Cardiac septum (tissue), 1 donor: Measurements from ENCODE around the gene CTXN1. TPM values are rescaled to one million over a fixed set of nuclear protein-coding genes. Genes with fewer than 3 reads are reported as not detected.
A peak's percentile ranks its signal among the peaks of the same experiment; 100 is the strongest.
"Not testable (repeated sequence)": the region's sequence is repeated elsewhere in the genome, so short reads cannot be mapped to it uniquely, and the experiment has no call there.

Source experiments
- DNase-seq: peaks from one replicate; pipeline ENCODE4 v3.0.0-alpha.2; 2020; ENCODE audit warnings: low spot score
- intact Hi-C: fragments of 100-400 bp; cut with DNase I; formaldehyde crosslinking; loops from one replicate; pipeline ENCODE4 v1.14.0; 2022
- total RNA-seq: library from RNA; stranded (reverse); fragmentation: NEBNext Ultra II Directional; extraction: Animal tissue kit (Norgen Biotek cat#: 25700); gene quantifications from one replicate; pipeline ENCODE4 v1.2.1, GENCODE V29; 2021
- donor health status: DM: no; HTN: no; CAD: no.

CTXN1 gene
- total RNA-seq, 1 donor from 2014 or later = 0.24 TPM

DNA sequence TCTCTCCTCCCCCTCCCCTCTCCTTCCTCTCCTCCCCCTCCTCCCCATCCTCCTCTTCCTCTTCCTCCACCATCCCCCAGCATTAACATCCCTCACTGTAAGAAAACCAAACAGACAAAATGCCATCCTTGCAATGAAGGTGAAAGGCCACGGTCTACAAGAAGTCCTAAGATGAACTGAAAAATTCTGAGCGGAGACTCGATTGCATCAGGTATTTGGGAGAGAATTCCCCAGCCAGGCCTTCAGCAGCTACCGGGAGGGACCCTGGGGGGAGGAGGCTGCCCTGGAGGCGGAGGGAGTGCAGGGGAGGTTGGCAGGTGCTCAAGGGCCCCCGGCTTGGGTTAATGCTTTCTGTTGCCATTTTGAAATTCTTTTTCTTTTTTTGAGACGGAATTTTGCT, 27.6 kb upstream of the CTXN1 start:
- no peak for DNase-seq
- intact Hi-C loops = no loop called here

DNA sequence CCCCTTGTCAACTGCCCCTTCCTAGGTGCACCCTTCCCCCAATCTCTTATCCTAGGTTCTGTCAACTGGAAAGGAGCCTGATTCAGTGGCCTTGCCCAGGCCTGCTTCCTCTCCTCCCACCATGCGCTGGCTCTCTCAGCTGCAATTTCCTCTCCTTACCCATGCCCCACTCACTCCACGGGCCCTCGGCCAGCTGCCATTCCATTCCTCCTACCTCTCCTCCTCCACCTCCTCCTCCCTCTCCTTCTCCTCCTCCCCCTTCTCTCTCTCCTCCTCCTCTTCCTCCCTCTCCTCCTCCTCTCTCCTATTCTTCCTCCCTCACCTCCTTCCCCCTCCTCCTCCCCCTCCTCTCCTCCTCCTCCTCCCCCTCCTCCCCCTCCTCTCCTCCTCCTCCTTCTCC, 27.1 kb upstream of the CTXN1 start:
- DNase-seq = no peak
- intact Hi-C loops = no loop called here

DNA sequence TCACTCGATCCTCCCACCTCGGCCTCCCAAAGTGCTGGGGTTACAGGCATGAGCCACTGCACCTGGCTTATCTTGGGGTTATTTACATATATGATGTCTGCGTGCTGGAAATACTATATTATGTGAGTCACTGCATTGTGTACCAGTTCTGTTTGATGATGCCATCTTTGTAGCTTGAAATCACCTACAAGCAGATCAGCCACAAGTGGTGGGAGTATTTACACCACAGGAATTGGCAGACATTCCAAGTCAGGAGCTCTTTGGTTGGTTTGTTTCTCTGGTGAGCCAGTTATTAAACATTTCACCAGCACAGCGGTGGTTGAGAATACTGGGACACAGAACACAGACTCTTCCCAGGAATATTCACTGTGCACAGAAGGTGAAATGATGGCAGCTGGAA, 22.0 kb upstream of the CTXN1 start:
- intact Hi-C loops = loop anchor here (10.0 kb wide), 1 partner anchor 207 kb away; no protein-coding TSS in a partner anchor
- no peak for DNase-seq

DNA sequence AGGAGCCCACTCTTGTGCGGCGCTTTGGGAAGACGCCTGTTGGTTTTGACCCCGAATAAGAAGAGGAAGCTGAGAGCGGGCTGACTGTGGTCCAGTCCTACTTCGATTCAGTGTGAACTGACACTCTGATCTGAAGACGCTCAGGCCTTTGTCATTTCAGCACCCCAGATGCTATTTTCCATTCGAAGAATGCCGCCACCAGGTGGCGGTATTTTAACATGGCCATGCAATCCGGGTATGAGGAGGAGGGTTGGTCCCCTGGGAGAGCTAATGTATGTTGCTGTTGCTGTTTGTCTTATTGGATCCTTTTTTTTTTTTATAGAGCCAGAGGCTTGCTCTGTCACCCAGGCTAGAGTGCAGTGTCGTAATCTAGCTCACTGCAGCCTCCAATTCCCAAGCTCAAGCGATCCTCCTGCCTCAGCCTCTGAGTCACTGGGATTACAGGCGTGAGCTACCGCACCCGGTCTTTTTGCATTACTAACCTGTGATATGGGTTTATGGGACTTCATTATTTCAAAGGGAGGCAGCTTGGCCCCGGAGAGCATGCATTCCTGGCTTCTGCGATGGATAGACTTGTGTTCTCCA, 18.3 kb upstream of the CTXN1 start:
- intact Hi-C loops = loop anchor here (1.0 to 10.0 kb wide), 3 partner anchors 58 to 309 kb away; no protein-coding TSS in a partner anchor
- peak; percentile 87 for DNase-seq

DNA sequence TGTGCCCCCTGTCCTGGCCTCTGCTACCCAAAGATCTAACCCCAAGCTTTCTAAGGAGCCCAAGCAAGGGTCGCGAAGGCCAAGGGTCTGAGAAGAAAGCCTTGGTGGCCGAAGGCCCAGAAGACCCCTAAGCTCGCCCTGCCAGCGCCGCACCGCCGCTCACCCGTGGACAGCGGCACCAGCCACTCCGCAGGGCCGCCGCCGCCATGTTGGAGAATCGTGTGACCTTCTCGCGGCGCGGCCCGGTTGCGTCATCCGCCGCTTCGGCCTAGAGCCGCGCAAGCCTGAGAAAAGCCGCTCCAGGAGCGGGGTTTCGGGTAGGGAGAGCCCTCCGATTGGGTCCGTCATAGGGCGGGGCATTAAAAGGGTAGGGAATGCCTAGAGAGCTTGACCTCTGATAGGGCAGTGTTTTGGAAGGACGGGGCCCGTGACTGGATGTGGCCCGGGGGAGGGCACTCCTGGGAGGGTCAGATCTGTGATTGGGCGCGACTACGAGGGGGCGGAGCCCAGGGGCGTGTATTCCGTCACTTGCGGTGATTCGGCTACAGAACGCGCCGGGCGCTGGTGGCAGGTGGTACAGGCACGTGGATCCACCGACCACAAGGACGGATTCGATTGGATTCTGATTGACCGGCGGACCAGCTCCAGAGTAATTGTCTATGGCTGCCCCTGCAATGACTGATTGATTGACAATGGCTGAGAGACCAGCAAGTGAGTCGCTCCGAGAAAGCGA, 17.7 kb upstream of the CTXN1 start, which contains the start of gene TIMM44:
TSS of gene TIMM44 (minus strand) at position 223 of the 733 bp plus-strand sequence. CDS start at position 208, 15 bp downstream.
- peak; percentile 100 for DNase-seq
- intact Hi-C loops = loop anchor here (1.0 to 10.0 kb wide), 3 partner anchors 59 to 309 kb away; no protein-coding TSS in a partner anchor

DNA sequence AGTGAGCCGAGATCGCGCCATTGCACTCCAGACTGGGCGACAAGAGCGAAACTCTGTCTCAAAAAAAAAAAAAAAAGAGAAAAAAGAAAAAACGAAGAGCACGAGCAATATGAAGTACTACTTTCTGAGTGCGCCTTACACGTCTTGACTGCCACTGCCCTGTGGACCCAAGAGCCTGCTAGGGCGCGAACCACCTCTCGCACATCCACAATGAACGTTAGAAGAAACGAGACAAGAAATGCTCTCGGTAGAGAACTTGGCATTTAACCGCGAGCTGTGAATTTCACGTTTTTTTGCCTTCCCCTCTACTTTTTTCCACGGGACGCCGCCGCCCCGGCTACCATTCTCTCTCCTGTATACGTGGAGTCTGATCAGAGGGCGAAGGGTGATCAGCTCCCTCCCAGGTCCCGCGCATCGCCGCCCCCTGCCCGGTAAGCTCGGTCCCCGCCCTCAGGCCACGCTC, 17.1 kb upstream of the CTXN1 start:
- intact Hi-C loops = loop anchor here (10.0 kb wide), 1 partner anchor 212 kb away; no protein-coding TSS in a partner anchor
- no peak for DNase-seq

DNA sequence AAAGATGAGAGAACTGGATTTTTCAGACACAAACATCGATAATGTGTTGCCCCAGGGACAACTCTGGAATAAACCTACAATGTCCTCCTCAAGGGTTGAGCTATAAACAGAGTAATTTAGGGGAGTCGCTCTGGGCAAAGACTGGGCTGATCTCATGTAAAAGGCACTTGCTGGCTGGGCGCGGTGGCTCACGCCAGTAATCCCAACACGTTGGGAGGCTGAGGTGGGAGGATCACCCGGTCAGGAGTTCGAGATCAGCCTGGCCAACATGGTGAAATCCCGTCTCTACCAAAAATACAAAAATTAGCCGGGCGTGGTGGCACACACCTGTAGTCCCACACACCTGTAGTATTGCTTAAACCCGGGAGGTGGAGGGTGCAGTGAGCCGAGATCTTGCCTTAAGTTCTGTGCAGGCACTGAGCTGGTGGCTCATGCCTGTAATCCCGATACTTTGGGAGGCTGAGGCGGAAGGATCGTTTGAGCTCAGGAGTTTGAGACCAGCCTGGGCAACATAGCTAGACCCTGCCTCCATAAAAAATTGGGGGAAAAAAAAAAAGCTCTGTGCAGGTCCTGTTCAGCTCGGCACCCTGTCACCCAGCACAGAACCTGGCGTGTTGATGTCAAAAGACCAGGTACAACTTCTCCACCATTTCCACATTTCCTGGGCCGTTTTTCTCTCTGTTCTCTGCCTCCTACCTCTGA, 16.1 kb upstream of the CTXN1 start:
- DNase-seq = no peak
- intact Hi-C loops = loop anchor here (10.0 kb wide), 1 partner anchor 213 kb away; no protein-coding TSS in a partner anchor

DNA sequence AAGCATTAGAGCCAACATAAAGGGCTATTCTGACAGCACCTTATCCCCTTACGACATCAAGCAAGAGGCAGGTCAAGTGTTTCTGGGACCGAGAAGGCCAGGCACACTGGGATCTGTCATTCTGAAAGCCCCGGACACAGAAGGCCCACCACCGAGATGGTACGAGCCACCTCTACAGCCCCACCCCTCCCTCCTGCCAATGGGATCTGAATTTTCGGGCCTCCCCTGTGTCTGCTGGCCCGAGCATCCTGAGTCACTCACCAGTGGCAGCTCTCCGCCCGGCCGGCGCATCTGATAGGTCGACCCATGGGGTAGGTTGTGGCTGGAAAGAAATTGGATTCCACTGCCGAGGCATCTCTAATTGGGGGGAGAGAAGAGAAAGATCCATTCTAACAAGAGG, 14.9 kb upstream of the CTXN1 start:
- DNase-seq = no peak

DNA sequence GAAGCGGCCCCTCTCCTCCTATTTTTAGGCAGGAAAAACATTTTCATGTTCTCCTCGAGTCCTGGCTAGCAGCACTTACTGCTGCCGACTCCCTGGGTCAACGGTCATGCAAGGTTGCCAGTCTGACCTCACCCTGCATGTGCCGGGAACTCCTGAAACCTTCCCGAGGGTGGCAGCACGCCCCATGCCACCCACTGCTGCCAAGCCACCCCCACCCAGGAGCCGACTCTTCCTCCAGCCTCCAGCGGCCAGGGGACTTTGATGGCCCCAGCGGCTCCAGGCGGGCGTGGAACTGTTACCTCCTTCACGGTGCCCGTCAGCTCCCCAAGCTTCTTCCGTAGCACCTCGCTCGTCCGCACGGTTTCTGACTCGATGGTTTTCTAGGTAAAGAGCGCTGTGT, 8.8 kb upstream of the CTXN1 start:
- intact Hi-C loops = no loop called here
- no peak for DNase-seq

More for the DNA sequence above, 14.9 kb upstream of the CTXN1 start:
- intact Hi-C loops = loop anchor here (10.0 kb wide), 1 partner anchor 214 kb away; no protein-coding TSS in a partner anchor

DNA sequence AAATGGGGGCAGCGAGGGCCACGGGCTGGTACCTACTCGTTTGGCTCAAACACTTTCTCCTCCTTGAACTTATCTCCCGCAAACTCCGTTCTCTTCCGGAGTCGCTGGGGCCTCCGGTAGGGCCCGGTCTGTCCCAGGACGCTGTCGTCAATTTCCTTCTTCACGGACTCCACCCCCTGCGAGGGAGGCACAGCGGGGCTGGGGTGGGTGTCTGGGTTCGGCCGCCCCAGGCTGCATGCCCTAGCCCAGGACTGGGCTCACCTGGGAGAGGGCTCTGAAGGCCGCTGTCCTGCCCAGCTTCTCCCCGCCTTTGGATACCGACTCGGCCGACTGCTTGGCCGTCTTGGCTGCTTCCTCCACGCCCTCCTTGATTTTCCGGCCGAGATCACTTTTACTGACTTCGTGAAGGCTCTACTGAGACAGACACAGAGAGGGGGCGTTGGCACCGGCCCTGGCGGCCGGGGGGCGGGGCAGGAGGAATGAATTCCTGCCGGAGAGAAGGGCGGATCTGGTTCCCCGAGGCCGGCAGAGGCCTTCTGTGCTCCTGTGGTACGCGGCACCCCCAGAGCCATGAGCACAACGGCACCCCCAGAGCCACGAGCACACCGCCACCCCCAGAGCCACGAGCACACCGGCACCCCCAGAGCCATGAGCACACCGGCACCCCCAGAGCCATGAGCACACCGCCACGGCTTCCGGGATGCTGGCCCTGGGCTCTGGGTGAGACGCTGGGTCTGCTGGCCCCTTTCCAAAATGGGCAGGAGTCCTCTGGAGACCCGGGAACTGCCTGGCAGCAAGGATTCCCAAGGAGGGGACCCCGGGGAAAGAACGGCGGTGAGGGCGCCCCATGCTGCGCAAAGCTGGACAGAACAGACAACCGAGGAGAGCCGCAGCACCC, 8.1 kb upstream of the CTXN1 start:
- DNase-seq = no peak
- intact Hi-C loops = no loop called here

DNA sequence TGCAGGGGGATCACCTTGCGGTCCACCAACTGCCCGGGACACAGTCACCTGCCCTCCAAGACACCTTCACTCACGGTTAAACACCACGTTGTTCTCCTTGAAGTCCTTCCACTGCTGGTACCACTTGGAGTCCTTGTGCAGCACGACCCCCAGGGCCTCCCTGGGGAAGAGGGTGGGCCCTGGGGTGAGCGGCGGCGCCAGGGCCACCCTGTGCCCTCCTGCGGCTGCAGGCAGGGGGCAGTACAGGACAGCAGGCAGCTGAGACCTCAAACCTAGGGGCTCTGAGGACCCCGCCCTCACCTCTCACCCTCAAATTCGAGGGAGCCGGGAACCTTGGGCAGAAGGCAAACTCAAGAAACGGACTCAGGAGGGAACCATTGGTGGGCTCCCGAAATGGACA, 7.5 kb upstream of the CTXN1 start:
- no peak for DNase-seq
- intact Hi-C loops = no loop called here

DNA sequence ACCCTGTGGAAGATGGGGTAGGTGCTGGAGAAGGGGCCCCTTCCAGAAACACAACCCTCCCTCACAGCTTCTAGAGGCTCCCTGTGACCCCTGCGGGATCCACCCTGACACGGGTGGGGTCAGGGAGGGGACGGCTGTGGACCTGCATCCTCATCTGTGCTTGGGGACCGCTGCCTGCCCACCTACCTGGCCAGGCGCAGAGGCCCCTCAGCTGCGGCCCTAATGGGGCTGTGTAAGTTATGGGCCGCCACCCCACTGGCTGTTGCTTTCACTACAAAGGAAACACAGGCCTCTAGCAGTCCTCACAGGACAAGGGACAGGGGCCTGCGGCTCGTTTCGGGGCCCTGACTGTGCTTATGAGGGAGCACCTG, 7.0 kb upstream of the CTXN1 start:
- DNase-seq = no peak
- intact Hi-C loops = no loop called here

DNA sequence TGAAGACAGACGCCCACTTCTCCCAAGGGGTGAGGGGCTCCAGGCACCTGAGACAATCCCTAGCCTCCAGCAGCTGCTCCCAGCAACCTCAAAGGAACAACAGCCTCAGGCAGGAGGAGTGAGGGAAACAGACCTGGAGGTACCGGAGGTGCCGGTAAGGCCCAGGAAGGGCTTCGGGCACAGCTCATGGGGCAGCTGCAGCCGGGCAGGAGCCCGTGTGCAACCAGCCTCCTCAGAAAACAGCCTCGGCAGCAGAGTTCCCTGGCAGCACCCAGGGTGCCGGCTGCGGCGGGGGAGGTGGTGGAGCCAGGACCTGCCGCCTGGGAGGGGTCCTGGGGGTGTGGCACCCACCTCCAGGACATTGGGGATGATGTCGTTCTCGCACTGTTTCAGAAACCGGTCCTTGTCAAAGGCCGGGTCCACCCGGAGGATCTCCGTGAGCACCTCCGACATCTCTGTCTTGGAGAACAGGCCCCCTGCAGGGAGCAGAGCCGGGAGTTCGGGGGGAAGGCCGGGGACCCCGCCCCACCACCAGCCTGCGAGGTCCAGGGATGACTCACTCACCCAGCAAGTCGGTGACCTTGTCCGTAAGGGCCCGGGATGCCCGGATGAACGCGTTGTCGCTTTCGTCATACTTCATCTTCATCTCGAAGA, 6.5 kb upstream of the CTXN1 start:
- intact Hi-C loops = no loop called here
- DNase-seq = no peak

DNA sequence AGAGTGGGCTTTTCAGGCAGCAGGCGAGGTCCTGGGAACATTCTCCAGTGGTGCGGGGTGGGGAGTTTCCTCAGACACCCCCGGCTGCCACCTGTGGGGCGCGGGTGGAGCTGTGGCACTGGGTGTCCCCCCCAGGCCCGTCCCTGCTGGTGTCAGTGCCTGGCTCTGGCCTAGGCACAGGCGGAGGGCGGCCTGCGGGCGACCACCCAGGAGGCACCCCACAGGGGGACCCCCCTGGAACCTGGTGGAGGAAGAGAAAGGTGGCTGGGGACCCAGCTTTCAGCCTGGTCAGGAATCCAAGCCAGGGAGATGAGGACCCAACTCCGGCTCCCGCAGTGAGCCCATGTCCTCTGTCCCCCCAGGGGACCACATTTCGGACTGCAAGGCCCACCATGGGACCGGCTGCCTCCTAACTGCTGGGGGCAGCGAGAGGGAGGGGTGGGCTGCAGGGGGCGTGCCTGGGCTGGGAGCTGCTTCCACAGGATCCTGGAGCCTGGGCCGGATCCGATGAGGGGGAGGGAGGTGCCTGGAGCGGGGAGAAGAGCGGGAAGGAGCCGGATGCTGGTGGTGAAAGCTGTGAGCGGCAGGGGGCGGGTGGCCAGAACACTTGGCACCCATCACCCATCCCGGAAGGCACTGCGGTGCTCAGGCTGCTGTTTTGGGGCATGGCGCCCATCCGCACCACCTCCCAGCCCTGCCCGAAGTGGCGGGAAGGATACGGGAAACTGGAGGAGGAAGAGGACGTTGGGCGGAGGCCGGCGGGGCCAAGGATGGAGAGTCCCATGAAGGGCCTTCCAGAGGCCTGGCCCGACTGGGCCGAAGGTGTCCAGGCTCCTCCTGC, 5.5 kb upstream of the CTXN1 start:
- no peak for DNase-seq
- intact Hi-C loops = no loop called here

DNA sequence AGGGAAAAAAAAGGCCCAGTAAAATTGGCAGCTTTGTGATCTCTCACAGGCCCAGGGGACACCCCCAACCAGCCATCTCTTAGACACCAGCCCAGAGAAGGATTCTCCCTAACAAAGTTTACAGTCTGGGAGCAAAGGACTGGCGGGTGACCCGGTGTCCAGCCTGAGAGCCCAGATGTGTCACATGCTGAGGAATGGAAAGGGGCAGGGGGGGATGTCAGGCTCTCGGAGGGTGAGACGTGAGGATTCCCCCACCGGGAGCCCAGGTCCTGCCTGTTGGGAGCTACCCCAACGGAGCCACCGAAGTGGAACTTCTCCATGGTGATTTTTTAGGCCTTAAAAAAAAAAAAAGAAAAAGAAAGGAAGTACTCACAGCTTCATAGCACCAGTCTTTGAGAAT, 4.8 kb upstream of the CTXN1 start:
- no peak for DNase-seq
- intact Hi-C loops = no loop called here

DNA sequence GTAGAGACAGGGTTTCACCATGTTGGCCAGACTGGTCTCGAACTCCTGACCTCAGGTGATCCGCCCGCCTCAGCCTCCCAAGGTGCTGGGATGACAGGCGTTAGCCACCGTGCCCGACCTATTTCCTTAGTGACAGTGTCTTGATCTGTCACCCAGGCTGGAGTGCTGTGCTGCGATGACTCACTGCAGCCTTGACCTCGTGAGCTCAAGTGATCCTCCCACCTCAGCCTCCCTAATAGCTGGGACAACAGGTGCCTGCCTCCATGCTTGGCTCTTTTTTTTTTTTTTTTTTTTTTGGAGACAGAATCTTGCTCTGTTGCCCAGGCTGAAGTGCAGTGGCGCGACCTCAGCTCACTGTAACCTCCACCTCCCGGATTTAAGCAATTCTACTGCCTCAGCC, 4.1 kb upstream of the CTXN1 start:
- DNase-seq, intact Hi-C loops: not testable (repeated sequence)

DNA sequence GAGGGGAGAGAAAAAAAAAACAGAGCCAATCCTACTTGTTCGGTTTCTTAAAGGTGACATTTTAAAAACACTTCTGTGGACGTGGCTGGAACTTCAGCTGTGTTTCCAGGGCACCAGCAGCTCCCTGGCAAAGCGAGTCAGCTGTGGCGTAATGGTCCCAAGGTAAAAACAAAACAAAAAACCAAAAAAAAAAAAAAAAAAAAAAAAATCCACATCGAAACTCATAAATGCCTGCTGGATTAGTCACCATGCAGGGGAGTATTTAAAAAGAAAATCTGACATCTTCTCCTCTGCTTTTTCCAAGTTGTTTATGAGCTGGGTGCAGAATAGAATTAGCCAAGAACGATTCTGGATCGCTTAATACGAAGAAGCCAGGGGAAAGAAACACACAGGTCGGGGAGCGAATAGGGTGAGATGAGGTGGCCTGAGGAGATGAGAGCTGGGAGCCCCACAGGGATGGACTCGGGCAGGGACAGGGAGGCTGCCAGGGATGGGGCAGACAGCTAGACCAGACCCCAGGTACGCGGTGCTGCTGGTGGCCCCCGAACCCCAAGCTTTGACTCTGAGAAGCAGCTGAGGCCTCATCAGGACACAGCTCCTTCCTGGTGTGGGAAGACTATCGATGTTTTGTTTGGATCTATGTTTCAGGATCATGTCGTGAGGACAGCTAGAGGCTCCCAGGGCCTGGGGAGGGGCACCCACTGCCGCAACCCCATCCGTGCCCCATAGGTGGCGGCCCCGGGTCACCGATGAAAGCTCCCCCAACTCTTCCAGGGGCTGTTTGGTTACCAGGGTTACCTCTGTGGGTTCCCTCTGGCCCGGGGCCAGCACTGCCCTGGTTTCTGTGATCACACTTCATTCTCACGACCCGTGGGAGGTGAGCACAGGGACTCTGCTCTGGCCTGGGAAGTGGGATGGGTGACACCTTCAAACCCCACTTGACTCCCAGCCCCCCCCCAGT, 3.1 kb upstream of the CTXN1 start:
- intact Hi-C loops = no loop called here
- DNase-seq = no peak
